Measurements from ENCODE around the gene LRMDA.

The LRMDA gene

GRCh38 chr10:75550191-75550590 is 118.8 kb downstream of the LRMDA start:
- DNase-seq (ENCODE audit: low read depth), result no peak
- H3K4me3 ChIP-seq (ENCODE audit: low read depth, low read length), result no peak overlapping the region
- TF ChIP-seq CTCF (conservative IDR thresholded peaks at IDR 0.05; ENCODE audit: low read depth, low read length), result no peak

GRCh38 chr10:75552171-75552570 is 120.7 kb downstream of the LRMDA start:
- no peak overlapping the region for H3K4me3 ChIP-seq (ENCODE audit: low read depth, low read length)
- no peak for DNase-seq (ENCODE audit: low read depth)
- no peak for TF ChIP-seq CTCF (conservative IDR thresholded peaks at IDR 0.05; ENCODE audit: low read depth, low read length)

DNA sequence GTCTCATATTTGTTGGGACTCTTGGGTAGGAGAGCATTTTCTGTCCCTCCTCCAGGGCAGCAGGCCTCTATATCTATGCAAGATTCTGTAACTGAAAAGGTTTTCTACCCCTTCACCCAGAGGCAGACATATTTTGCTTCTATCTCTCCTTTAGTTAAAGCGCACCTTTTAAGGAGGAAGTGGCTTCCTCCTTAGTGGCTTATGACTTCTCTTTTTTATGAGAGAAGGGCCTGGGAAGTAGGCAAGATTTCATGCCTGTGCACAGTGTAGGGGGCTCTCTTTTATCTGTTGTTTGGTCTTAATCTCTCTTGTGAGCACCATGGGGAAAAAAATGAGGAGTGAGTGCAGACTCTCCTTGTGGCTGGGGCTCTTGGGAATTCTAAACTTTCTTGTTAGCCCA is 122.1 kb downstream of the LRMDA start:
- no peak overlapping the region for H3K4me3 ChIP-seq (ENCODE audit: low read depth, low read length)
- DNase-seq (ENCODE audit: low read depth), result no peak
- no peak for TF ChIP-seq CTCF (conservative IDR thresholded peaks at IDR 0.05; ENCODE audit: low read depth, low read length)

DNA sequence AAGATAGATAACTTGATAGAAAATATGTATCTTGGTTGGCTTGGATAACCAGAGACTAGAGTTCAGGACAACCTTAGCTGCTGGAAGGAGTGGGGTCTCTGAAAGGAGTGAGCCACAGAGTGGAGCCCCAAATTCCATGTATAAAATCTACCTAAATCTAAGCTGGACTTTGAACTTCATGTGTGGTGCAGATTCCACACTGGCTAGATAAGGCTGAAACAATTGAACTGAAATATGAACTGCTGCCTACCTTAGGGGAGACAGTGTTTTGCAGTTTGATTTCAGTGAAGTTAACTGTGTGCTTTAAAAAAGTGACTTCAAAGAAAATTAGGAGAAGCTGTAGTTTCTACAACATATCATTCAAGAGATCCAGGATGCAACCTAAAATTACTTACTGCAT is 123.9 kb downstream of the LRMDA start:
- no peak for DNase-seq (ENCODE audit: low read depth)
- no peak overlapping the region for H3K4me3 ChIP-seq (ENCODE audit: low read depth, low read length)
- TF ChIP-seq CTCF (conservative IDR thresholded peaks at IDR 0.05; ENCODE audit: low read depth, low read length), result no peak

GRCh38 chr10:75556320-75556719 is 124.9 kb downstream of the LRMDA start:
- no peak overlapping the region for H3K4me3 ChIP-seq (ENCODE audit: low read depth, low read length)
- DNase-seq (ENCODE audit: low read depth), result no peak
- TF ChIP-seq CTCF (conservative IDR thresholded peaks at IDR 0.05; ENCODE audit: low read depth, low read length), result no peak

- DNase-seq (ENCODE audit: low read depth), result no peak
- H3K4me3 ChIP-seq (ENCODE audit: low read depth, low read length), result no peak overlapping the region
- no peak for TF ChIP-seq CTCF (conservative IDR thresholded peaks at IDR 0.05; ENCODE audit: low read depth, low read length)
Measured at GRCh38 chr10:75565286-75566251, 134.1 kb downstream of the LRMDA start.
